DND-41 (cell line): ENCODE measurements around the gene DCC.

Experiments used
- ATAC-seq: fragments of 200-7000 bp; cut with Tn5 transposase; 3 replicates; pipeline ENCODE4 v1.9.1; 2021; ENCODE audit warnings: low read depth; ENCODE audit not compliant: insufficient read depth
- DNase-seq: peaks from one replicate; pipeline ENCODE4 v3.0.0-alpha.2; 2020
- H2AFZ ChIP-seq: 2 replicates; pipeline ENCODE4 v1.6.0; 2012; ENCODE audit warnings: low read depth, low read length
- H3K27ac ChIP-seq: 2 replicates; pipeline ENCODE4 v1.5.1; 2012; ENCODE audit warnings: low read length, inconsistent platforms
- H3K27me3 ChIP-seq: fragments of 200-600 bp; sonication (generic); 2 replicates; pipeline ENCODE4 v1.6.0; 2012; ENCODE audit warnings: low read length, mild to moderate bottlenecking, inconsistent platforms; ENCODE audit not compliant: insufficient read depth, poor library complexity
- H3K36me3 ChIP-seq: 2 replicates; pipeline ENCODE4 v1.5.1; 2012; ENCODE audit warnings: low read length, inconsistent platforms; ENCODE audit not compliant: insufficient read depth
- H3K4me1 ChIP-seq: 2 replicates; pipeline ENCODE4 v1.5.1; 2012; ENCODE audit warnings: mild to moderate bottlenecking, low read length; ENCODE audit not compliant: insufficient read depth
- H3K4me2 ChIP-seq: 2 replicates; pipeline ENCODE4 v1.6.0; 2012; ENCODE audit warnings: mild to moderate bottlenecking, moderate library complexity, low read length, inconsistent platforms; ENCODE audit not compliant: insufficient read depth
- H3K4me3 ChIP-seq, 2 experiments: fragments of 200-600 bp in 1 of 2; shearing (Covaris generic) in 1 of 2; 2 replicates each; pipeline ENCODE4 v1.5.1; 2012 to 2016; ENCODE audit warnings: inconsistent platforms in 2 of 2, low read length in 2 of 2, mild to moderate bottlenecking in 2 of 2, low read depth in 1 of 2, moderate library complexity in 1 of 2
- H3K79me2 ChIP-seq: 2 replicates; pipeline ENCODE4 v1.6.0; 2012; ENCODE audit warnings: low read length, inconsistent platforms; ENCODE audit not compliant: insufficient read depth
- H3K9ac ChIP-seq: 2 replicates; pipeline ENCODE4 v1.6.0; 2012; ENCODE audit warnings: low read depth, mild to moderate bottlenecking, inconsistent platforms, low read length, moderate library complexity
- H3K9me3 ChIP-seq: 2 replicates; pipeline ENCODE4 v1.5.1; 2012; ENCODE audit warnings: low read length, moderate library complexity, mild to moderate bottlenecking, inconsistent platforms; ENCODE audit not compliant: insufficient read depth, severe bottlenecking
- H4K20me1 ChIP-seq: 2 replicates; pipeline ENCODE4 v1.6.0; 2012; ENCODE audit warnings: low read length; ENCODE audit not compliant: insufficient read depth
- EZH2 ChIP-seq: IDR thresholded peaks from 3 replicates; pipeline ENCODE4 v1.6.1; 2012; ENCODE audit warnings: borderline replicate concordance, low read depth, mild to moderate bottlenecking, moderate library complexity, low read length, inconsistent platforms; ENCODE audit not compliant: severe bottlenecking
- TF ChIP-seq, protein P1 (sequence below): IDR thresholded peaks from 2 replicates; pipeline ENCODE4 v1.5.1; 2012; ENCODE audit warnings: borderline replicate concordance, low read length, moderate library complexity, mild to moderate bottlenecking; ENCODE audit not compliant: poor library complexity, severe bottlenecking; ENCODE audit errors: extremely low read depth

DCC gene

DNA sequence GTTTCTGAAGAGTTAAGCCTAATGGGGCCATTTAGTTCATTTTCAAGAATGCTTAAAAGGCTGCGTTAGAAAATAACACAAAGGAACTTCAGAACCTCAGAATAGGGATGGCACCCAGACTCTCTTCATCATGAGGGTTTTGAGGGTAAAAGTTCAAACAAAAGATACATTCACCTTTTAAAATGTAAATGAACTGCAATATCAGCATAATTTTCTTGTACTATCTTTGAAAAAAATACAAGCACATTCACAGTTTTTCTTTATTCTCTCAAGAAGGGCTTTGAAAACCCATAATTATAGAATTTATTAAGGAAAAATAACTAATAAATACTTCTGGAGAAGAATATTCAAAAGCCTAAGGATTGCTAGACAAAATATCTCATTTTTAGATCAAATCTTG lies 791.0 kb downstream of the DCC start:
- TF ChIP-seq, protein P1, sequence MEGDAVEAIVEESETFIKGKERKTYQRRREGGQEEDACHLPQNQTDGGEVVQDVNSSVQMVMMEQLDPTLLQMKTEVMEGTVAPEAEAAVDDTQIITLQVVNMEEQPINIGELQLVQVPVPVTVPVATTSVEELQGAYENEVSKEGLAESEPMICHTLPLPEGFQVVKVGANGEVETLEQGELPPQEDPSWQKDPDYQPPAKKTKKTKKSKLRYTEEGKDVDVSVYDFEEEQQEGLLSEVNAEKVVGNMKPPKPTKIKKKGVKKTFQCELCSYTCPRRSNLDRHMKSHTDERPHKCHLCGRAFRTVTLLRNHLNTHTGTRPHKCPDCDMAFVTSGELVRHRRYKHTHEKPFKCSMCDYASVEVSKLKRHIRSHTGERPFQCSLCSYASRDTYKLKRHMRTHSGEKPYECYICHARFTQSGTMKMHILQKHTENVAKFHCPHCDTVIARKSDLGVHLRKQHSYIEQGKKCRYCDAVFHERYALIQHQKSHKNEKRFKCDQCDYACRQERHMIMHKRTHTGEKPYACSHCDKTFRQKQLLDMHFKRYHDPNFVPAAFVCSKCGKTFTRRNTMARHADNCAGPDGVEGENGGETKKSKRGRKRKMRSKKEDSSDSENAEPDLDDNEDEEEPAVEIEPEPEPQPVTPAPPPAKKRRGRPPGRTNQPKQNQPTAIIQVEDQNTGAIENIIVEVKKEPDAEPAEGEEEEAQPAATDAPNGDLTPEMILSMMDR = no peak
- TF ChIP-seq EZH2 = no peak
- no peaks in the 10 kb centered on the region for H3K79me2 ChIP-seq
- ATAC-seq (no peak), DNase-seq (no peak)
- H3K27me3 ChIP-seq = no peaks in the 10 kb centered on the region
- no peaks in the 10 kb centered on the region for H4K20me1 ChIP-seq
- H3K9me3 ChIP-seq = no peaks in the 10 kb centered on the region
- no peak overlapping the region for H2AFZ ChIP-seq
- no peak overlapping the region for H3K4me3 ChIP-seq
- H3K36me3 ChIP-seq = no peaks in the 10 kb centered on the region
- H3K4me2 ChIP-seq = no peak overlapping the region
- no peaks in the 10 kb centered on the region for H3K4me1 ChIP-seq
- H3K27ac ChIP-seq = no peak overlapping the region
- H3K9ac ChIP-seq = no peak overlapping the region

DNA sequence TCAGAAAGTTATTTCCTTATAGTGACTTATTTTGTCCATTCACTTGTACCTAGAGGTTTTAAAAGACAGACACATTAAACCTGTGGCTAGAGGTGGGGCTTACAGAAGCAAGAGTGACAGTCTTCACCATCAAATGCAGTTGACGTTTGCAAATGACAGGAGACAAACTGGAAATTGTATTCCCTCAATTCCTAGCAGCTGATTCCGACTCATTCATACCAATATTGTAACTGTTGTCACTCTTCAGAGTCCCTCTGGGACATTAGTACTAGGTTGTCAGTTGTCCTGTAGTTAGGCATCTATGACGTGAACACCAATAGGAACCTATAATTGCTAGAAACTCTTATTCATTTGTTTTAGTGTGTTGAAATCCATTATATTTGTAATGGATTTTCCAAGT lies 794.7 kb downstream of the DCC start:
- no peak overlapping the region for H3K4me3 ChIP-seq
- no peaks in the 10 kb centered on the region for H3K9me3 ChIP-seq
- H3K4me2 ChIP-seq = no peak overlapping the region
- no peaks in the 10 kb centered on the region for H4K20me1 ChIP-seq
- no peaks in the 10 kb centered on the region for H3K27me3 ChIP-seq
- TF ChIP-seq, protein P1 = no peak
- TF ChIP-seq EZH2 = no peak
- no peaks in the 10 kb centered on the region for H3K36me3 ChIP-seq
- no peaks in the 10 kb centered on the region for H3K79me2 ChIP-seq
- DNase-seq = no peak
- no peak overlapping the region for H3K27ac ChIP-seq
- H3K9ac ChIP-seq = no peak overlapping the region
- no peak overlapping the region for H2AFZ ChIP-seq
- no peaks in the 10 kb centered on the region for H3K4me1 ChIP-seq
- no peak for ATAC-seq

DNA sequence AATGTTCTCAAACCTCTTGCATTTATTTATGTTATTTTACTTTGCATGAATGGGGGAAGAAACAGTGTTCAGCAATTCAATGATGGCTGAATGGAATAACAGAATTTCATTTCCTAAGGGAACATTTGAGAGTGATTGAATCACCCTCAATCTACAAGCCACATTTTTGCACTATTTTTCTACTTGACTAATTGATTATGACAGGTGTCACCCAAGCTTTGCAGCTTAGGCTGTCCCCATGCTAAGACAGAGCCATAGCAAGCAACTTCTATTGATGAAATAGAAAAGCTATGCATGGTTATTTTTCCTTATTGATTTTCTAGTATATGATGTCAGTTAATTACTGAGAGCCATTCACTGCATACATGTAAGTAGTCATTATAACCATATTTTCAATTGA lies 795.7 kb downstream of the DCC start:
- Histone ChIP-seq H3K27ac (no peak overlapping the region), H3K4me2 (no peak overlapping the region), H3K36me3 (no peaks in the 10 kb centered on the region), H3K27me3 (no peaks in the 10 kb centered on the region), H3K9me3 (no peaks in the 10 kb centered on the region), H3K79me2 (no peaks in the 10 kb centered on the region), H3K9ac (no peak overlapping the region), H3K4me1 (no peaks in the 10 kb centered on the region), H4K20me1 (no peaks in the 10 kb centered on the region), H2AFZ (no peak overlapping the region), H3K4me3 (no peak overlapping the region)
- DNase-seq (no peak), ATAC-seq (no peak)
- TF ChIP-seq, protein P1 = no peak
- TF ChIP-seq EZH2 = no peak
